GM10248 (cell line): ENCODE results near the gene HIBCH.
"Not testable (repeated sequence)": the region's sequence is repeated elsewhere in the genome, so short reads cannot be mapped to it uniquely, and the experiment has no call there.

ENCODE experiments used
- CTCF ChIA-PET: fragments of 300-600 bp; sonication (Branson Sonifier 250); formaldehyde crosslinking; extraction: SDS; loops from one replicate; lab custom pipeline; 2021; ENCODE audit warnings: antibody characterized with exemption; lab: Yijun Ruan, JAX
- POLR2A ChIA-PET: fragments of 350-650 bp; sonication (Branson Sonifier 250); formaldehyde crosslinking; extraction: SDS; loops from one replicate; lab custom pipeline; 2020; ENCODE audit warnings: antibody characterized with exemption; lab: Yijun Ruan, JAX
- DNase-seq: peaks from one replicate; pipeline ENCODE4 v3.0.0; 2012; ENCODE audit errors: extremely low spot score
- TF ChIP-seq, protein P1 (sequence below): IDR thresholded peaks from 2 replicates; pipeline ENCODE4 v1.5.1; 2012; ENCODE audit warnings: mild to moderate bottlenecking, low read depth; ENCODE audit errors: extremely low read depth, missing control alignments, control extremely low read depth

HIBCH gene

GRCh38 chr2:190272457-190272842, 47.2 kb downstream of the HIBCH start:
- CTCF ChIA-PET, result interaction anchor here (1.0 to 1.6 kb wide), 3 partner anchors 8 to 184 kb away, joined by 3 to 6 read pairs (median 5); no protein-coding TSS in a partner anchor

DNA sequence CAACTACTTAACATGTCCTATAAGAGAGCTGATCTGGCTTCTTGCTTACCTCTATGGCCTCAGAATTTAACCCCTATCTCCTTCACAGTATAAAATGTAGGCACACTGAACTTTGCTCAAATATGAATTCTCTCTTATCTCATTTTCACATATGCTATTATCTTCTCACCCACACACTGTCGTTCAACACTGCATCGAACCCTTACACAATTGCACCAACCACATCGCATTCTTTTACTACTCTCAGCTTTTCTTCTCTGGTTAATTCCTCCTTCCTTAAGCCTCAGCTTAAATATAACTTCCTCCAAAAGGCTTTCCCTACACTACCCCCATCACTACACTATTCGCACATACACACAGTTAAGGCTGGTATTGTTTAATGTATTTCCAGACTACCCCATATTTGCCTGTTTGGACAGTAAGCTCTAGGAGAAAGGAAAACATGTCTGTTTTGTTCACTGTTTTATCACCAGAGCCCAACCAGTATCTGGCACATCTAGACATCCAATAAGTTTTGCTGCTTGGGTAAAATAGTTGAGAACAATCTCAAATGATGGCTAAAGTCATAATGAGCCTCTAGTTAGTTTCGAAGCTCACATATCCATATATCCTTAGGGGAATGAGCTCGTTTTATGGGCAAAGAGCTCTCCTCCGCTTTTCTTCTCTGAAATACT, 47.7 kb downstream of the HIBCH start:
- TF ChIP-seq, protein P1, sequence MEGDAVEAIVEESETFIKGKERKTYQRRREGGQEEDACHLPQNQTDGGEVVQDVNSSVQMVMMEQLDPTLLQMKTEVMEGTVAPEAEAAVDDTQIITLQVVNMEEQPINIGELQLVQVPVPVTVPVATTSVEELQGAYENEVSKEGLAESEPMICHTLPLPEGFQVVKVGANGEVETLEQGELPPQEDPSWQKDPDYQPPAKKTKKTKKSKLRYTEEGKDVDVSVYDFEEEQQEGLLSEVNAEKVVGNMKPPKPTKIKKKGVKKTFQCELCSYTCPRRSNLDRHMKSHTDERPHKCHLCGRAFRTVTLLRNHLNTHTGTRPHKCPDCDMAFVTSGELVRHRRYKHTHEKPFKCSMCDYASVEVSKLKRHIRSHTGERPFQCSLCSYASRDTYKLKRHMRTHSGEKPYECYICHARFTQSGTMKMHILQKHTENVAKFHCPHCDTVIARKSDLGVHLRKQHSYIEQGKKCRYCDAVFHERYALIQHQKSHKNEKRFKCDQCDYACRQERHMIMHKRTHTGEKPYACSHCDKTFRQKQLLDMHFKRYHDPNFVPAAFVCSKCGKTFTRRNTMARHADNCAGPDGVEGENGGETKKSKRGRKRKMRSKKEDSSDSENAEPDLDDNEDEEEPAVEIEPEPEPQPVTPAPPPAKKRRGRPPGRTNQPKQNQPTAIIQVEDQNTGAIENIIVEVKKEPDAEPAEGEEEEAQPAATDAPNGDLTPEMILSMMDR, result no peak
- DNase-seq, result no peak
- ChIA-PET CTCF (interaction anchor here (0.7 to 1.6 kb wide), 7 partner anchors 9 to 183 kb away, joined by 3 to 6 read pairs (median 4); no protein-coding TSS in a partner anchor), POLR2A (no interaction called here)

More at GRCh38 chr2:190272457-190272842, 47.2 kb downstream of the HIBCH start:
- TF ChIP-seq, protein P1, result no peak
- DNase-seq, result no peak
- POLR2A ChIA-PET, result no interaction called here

GRCh38 chr2:190270298-190270697, 49.3 kb downstream of the HIBCH start:
- TF ChIP-seq, protein P1, result no peak
- ChIA-PET POLR2A (no interaction called here), CTCF (interaction anchor here (1.2 kb wide), 1 partner anchor 9 kb away, joined by 4 read pairs; no protein-coding TSS in a partner anchor)
- DNase-seq, result no peak

GRCh38 chr2:190269699-190270098, 49.9 kb downstream of the HIBCH start:
- DNase-seq, POLR2A ChIA-PET: not testable (repeated sequence)
- CTCF ChIA-PET, result interaction anchor here (0.7 kb wide), 1 partner anchor 90 kb away, joined by 3 read pairs; no protein-coding TSS in a partner anchor

GRCh38 chr2:190267302-190267701, 52.3 kb downstream of the HIBCH start:
- ChIA-PET POLR2A (no interaction called here), CTCF (interaction anchor here (0.9 to 2.2 kb wide), 2 partner anchors 11 to 31 kb away, joined by 3 to 7 read pairs; no protein-coding TSS in a partner anchor)
- no peak for DNase-seq
- TF ChIP-seq, protein P1, result no peak

DNA sequence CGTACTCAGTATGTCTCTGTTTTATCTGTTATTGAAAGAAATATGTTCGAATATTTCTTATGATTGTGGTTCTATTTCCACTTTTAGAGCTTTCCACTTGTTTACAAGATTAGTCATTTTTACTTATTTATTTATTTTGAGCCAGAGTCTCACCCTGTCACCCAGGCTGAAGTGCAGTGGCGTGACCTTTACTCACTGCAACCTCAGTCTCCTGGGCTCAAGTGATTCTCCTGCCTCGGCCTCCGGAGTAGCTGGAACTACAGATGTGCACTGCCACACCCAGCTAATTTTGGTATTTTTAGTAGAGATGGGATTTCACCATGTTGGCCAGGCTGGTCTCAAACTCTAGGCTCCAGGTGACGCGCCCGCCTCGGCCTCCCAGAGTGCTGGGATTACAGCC, 53.3 kb downstream of the HIBCH start:
- TF ChIP-seq, protein P1, result no peak
- CTCF ChIA-PET, result no interaction called here
- POLR2A ChIA-PET, result no interaction called here
- no peak for DNase-seq

DNA sequence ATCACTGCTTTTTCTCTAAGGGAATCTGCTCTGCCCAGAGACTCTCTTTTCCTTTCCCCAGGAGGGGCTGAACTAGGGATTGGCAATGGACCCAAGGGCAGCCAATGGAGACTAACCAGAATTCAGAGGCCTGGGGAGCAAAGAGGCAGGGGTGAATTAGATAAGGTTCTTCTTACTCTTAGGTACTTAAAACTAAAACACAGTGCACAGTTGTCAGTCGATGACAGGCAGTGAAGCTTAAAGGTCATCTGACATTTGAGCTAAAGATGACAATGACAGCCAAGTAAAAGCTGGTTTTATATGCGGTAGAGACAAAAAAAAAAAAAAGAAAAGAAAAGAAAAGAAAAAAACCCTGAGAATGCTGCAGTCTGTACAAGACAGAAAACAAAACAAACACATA, 57.8 kb downstream of the HIBCH start:
- POLR2A ChIA-PET, result no interaction called here
- TF ChIP-seq, protein P1, result no peak
- CTCF ChIA-PET, result interaction anchor here (1.5 to 3.0 kb wide), 3 partner anchors 14 to 57 kb away, joined by 4 to 9 read pairs (median 7); partner anchors contain the start of gene HIBCH
- DNase-seq, result no peak
